HG03432 (cell line): ENCODE results near the gene FA2H.
"Not testable (repeated sequence)": the region's sequence is repeated elsewhere in the genome, so short reads cannot be mapped to it uniquely, and the experiment has no call there.

Experiments used
- ATAC-seq: cut with Tn5 transposase; IDR thresholded peaks from one replicate; pipeline ENCODE4 v1.9.1; 2021; ENCODE audit warnings: mild to moderate bottlenecking, moderate library complexity; ENCODE audit not compliant: unreplicated experiment

FA2H gene

GRCh38 chr16:74725651-74726455 lies 48.8 kb downstream of the FA2H start:
- no peak for ATAC-seq

GRCh38 chr16:74724820-74725549 lies 49.6 kb downstream of the FA2H start:
- ATAC-seq: no peak

- ATAC-seq: no peak
These were observed 51.4 kb downstream of the FA2H start for GRCh38 chr16:74723256-74723655.

GRCh38 chr16:74722156-74722555 lies 52.5 kb downstream of the FA2H start:
- not testable (repeated sequence) for ATAC-seq

- ATAC-seq: no peak
These were observed 52.9 kb downstream of the FA2H start for GRCh38 chr16:74721716-74722115.

GRCh38 chr16:74720579-74720978 lies 54.0 kb downstream of the FA2H start:
- no peak for ATAC-seq

GRCh38 chr16:74718741-74719610 lies 55.6 kb downstream of the FA2H start:
- no peak for ATAC-seq

GRCh38 chr16:74718140-74718539 lies 56.5 kb downstream of the FA2H start:
- ATAC-seq: no peak

- no peak for ATAC-seq
These were observed 57.3 kb downstream of the FA2H start for GRCh38 chr16:74717367-74717766.

GRCh38 chr16:74716355-74716754 lies 58.3 kb downstream of the FA2H start:
- ATAC-seq: no peak

GRCh38 chr16:74713876-74714275 lies 60.7 kb downstream of the FA2H start:
- ATAC-seq: no peak

GRCh38 chr16:74713325-74713724 lies 61.3 kb downstream of the FA2H start:
- ATAC-seq: no peak

- no peak for ATAC-seq
These were observed 62.7 kb downstream of the FA2H start for GRCh38 chr16:74711938-74712337.

- no peak for ATAC-seq
These were observed 64.2 kb downstream of the FA2H start for GRCh38 chr16:74710401-74710800.

- peak; percentile 81 for ATAC-seq
These were observed 65.2 kb downstream of the FA2H start for GRCh38 chr16:74709441-74709877.

GRCh38 chr16:74700438-74701225 lies 74.0 kb downstream of the FA2H start, which contains the start of gene MLKL:
MLKL (minus strand) TSS chr16:74700862; CDS start chr16:74695757, 5,105 bp downstream.
- ATAC-seq: peak; percentile 58

- peak; percentile 25 for ATAC-seq
These were observed 74.5 kb downstream of the FA2H start for GRCh38 chr16:74700116-74700437.

GRCh38 chr16:74699666-74700065 lies 75.0 kb downstream of the FA2H start:
- no peak for ATAC-seq

GRCh38 chr16:74698222-74698621 lies 76.4 kb downstream of the FA2H start:
- ATAC-seq: no peak
